ENCODE data around the gene C1orf21.
A peak's percentile ranks its signal among the peaks of the same experiment; 100 is the strongest.

C1orf21 gene

GRCh38 chr1:184486761-184487445 is 100.1 kb downstream of the C1orf21 start:
- no peak for DNase-seq (ENCODE audit: low spot score)

- DNase-seq (ENCODE audit: low spot score): no peak
Measured at GRCh38 chr1:184487531-184488193, 100.8 kb downstream of the C1orf21 start.

- DNase-seq (ENCODE audit: low spot score): no peak
Measured at GRCh38 chr1:184489908-184490307, 103.1 kb downstream of the C1orf21 start.

- DNase-seq (ENCODE audit: low spot score): no peak
Measured at GRCh38 chr1:184492536-184492935, 105.7 kb downstream of the C1orf21 start.

GRCh38 chr1:184493987-184494388 is 107.2 kb downstream of the C1orf21 start:
- no peak for DNase-seq (ENCODE audit: low spot score)

GRCh38 chr1:184494929-184495328 is 108.1 kb downstream of the C1orf21 start:
- DNase-seq (ENCODE audit: low spot score): no peak

- no peak for DNase-seq (ENCODE audit: low spot score)
Measured at GRCh38 chr1:184497959-184498723, 111.3 kb downstream of the C1orf21 start.

GRCh38 chr1:184499616-184500015 is 112.8 kb downstream of the C1orf21 start:
- peak; percentile 35 for DNase-seq (ENCODE audit: low spot score)

- no peak for DNase-seq (ENCODE audit: low spot score)
Measured at GRCh38 chr1:184502161-184502560, 115.3 kb downstream of the C1orf21 start.

- DNase-seq (ENCODE audit: low spot score): no peak
Measured at GRCh38 chr1:184503221-184503749, 116.5 kb downstream of the C1orf21 start.

- no peak for DNase-seq (ENCODE audit: low spot score)
Measured at GRCh38 chr1:184504040-184504954, 117.5 kb downstream of the C1orf21 start.

- DNase-seq (ENCODE audit: low spot score): no peak
Measured at GRCh38 chr1:184504955-184505338, 118.1 kb downstream of the C1orf21 start.

GRCh38 chr1:184506481-184506880 is 119.7 kb downstream of the C1orf21 start:
- DNase-seq (ENCODE audit: low spot score): no peak

- no peak for DNase-seq (ENCODE audit: low spot score)
Measured at GRCh38 chr1:184507165-184507564, 120.3 kb downstream of the C1orf21 start.

GRCh38 chr1:184507604-184508280 is 120.9 kb downstream of the C1orf21 start:
- peak; percentile 6 for DNase-seq (ENCODE audit: low spot score)

- no peak for DNase-seq (ENCODE audit: low spot score)
Measured at GRCh38 chr1:184509105-184509504, 122.3 kb downstream of the C1orf21 start.

- no peak for DNase-seq (ENCODE audit: low spot score)
Measured at GRCh38 chr1:184510110-184510509, 123.3 kb downstream of the C1orf21 start.

- DNase-seq (ENCODE audit: low spot score): no peak
Measured at GRCh38 chr1:184512724-184513123, 125.9 kb downstream of the C1orf21 start.

- no peak for DNase-seq (ENCODE audit: low spot score)
Measured at GRCh38 chr1:184513421-184513820, 126.6 kb downstream of the C1orf21 start.

GRCh38 chr1:184513966-184514365 is 127.1 kb downstream of the C1orf21 start:
- DNase-seq (ENCODE audit: low spot score): no peak

GRCh38 chr1:184514447-184514846 is 127.6 kb downstream of the C1orf21 start:
- no peak for DNase-seq (ENCODE audit: low spot score)
